GM12878 (cell line): ENCODE data around the gene SPRY4. TPM values are rescaled to one million over a fixed set of nuclear protein-coding genes. Genes with fewer than 3 reads are reported as not detected.

ENCODE experiments used
- ATF7 ChIP-seq: fragments of 450-650 bp; IDR thresholded peaks from 2 replicates; pipeline ENCODE4 v1.6.1; 2016; ENCODE audit warnings: low read depth, mild to moderate bottlenecking
- CTCF ChIP-seq, 3 experiments: IDR thresholded peaks in 2 of 3; conservative IDR thresholded peaks in 1 of 3; 2 replicates each; pipeline ENCODE4 v1.5.1; 2011; ENCODE audit warnings: low read depth in 3 of 3, low read length in 3 of 3, mild to moderate bottlenecking in 3 of 3, control low read depth in 2 of 3, moderate library complexity in 2 of 3, inconsistent platforms in 1 of 3, mixed read lengths in 1 of 3; ENCODE audit not compliant: control insufficient read depth in 2 of 3, insufficient read depth in 1 of 3; ENCODE audit errors: extremely low read depth in 1 of 3
- CUX1 ChIP-seq: IDR thresholded peaks from 2 replicates; pipeline ENCODE4 v1.6.1; 2012; ENCODE audit warnings: improper control_type of control experiment, low read depth, low read length; ENCODE audit not compliant: insufficient replicate concordance
- HDAC2 ChIP-seq: fragments of 200-600 bp; sonication (generic); IDR thresholded peaks from 2 replicates; pipeline ENCODE4 v1.6.1; 2017
- LARP7 ChIP-seq: fragments of 450-650 bp; IDR thresholded peaks from 2 replicates; pipeline ENCODE4 v1.6.1; 2017; ENCODE audit warnings: mild to moderate bottlenecking
- MAX ChIP-seq: IDR thresholded peaks from 2 replicates; pipeline ENCODE4 v1.6.1; 2012; ENCODE audit warnings: low read depth, low read length, improper control_type of control experiment
- NR2F1 ChIP-seq: fragments of 450-650 bp; conservative IDR thresholded peaks from 2 replicates; pipeline ENCODE4 v1.6.1; 2017; ENCODE audit warnings: mild to moderate bottlenecking
- SMC3 ChIP-seq: IDR thresholded peaks from 2 replicates; pipeline ENCODE4 v1.6.1; 2011; ENCODE audit warnings: low read length, improper control_type of control experiment, borderline replicate concordance
- STAT3 ChIP-seq: IDR thresholded peaks from 2 replicates; pipeline ENCODE4 v1.6.1; 2011; ENCODE audit warnings: low read depth, low read length, improper control_type of control experiment
- TCF7 ChIP-seq: IDR thresholded peaks from 2 replicates; pipeline ENCODE4 v1.6.1; 2014; ENCODE audit warnings: antibody characterized with exemption, borderline replicate concordance
- USF1 ChIP-seq: IDR thresholded peaks from 2 replicates; pipeline ENCODE4 v1.6.1; 2011; ENCODE audit warnings: borderline replicate concordance, low read depth, mild to moderate bottlenecking, moderate library complexity, mixed read lengths, low read length; ENCODE audit not compliant: insufficient read depth; ENCODE audit errors: extremely low read length
- polyA plus RNA-seq, 11 experiments: library from polyadenylated mRNA; depleted of rRNA in 4 of 11; unstranded in 6 of 11; stranded (reverse) in 5 of 11; fragments of >200 nt; fragmentation: Nextera tagmentation in 4 of 11; fragmentation: Illumina TruSeq in 1 of 11; extraction: Ambion mirVana in 4 of 11; extraction: Trizol in 1 of 11; gene quantifications; 1 replicate in 1 of 11; 2 replicates in 10 of 11; pipeline versions ENCODE4 v1.2.1 to v1.2.3, GENCODE V29; 2011 to 2016; ENCODE audit warnings: inconsistent platforms in 2 of 11, missing spikeins in 2 of 11, low read depth in 1 of 11
- total RNA-seq, 4 experiments: library from RNA; depleted of rRNA in 3 of 4; stranded (reverse); fragments of >200 nt in 3 of 4; fragmentation: Illumina TruSeq in 1 of 4; extraction: Trizol in 1 of 4; gene quantifications; 2 replicates each; pipeline versions ENCODE4 v1.2.1 to v1.2.3, GENCODE V29; 2013 to 2021

The SPRY4 gene
- total and polyA plus RNA-seq, 10 of the 15 experiments (the other 5 are each of a cell fraction or from before 2014, with no cell fraction given): 0.04 to 1.4 (median 0.18) TPM; not detected in 1

GRCh38 chr5:142281008-142281367 is 43.8 kb downstream of the SPRY4 start (continued):
- no peak for TF ChIP-seq CUX1
- no peak for TF ChIP-seq CTCF (IDR thresholded peaks at IDR 0.05 in 2 of 3, conservative IDR thresholded peaks at IDR 0.05 in 1 of 3; ENCODE audit: control insufficient read depth in 2 of 3, extremely low read depth in 1 of 3, insufficient read depth in 1 of 3, low read depth in 3 of 3, low read length in 3 of 3)
- no peak for TF ChIP-seq STAT3
- no peak for TF ChIP-seq NR2F1
- no peak for TF ChIP-seq LARP7
- no peak for TF ChIP-seq ATF7
- no peak for TF ChIP-seq TCF7
- TF ChIP-seq SMC3: no peak
- no peak for TF ChIP-seq MAX
- TF ChIP-seq HDAC2: no peak
- TF ChIP-seq USF1: no peak
